Measurements from ENCODE around the gene MMP17. TPM values are rescaled to one million over a fixed set of nuclear protein-coding genes. Genes with fewer than 3 reads are reported as not detected.

MMP17 gene
- total and polyA plus RNA-seq, 10 of the 15 experiments (the other 5 are each of a cell fraction or from before 2014, with no cell fraction given), result 0.11 to 0.28 (median 0.23) TPM; not detected in 7

- DNase-seq (ENCODE audit: low read depth, low spot score) (no peak), FAIRE-seq (no peak), ATAC-seq (no peak)
- RAD21 ChIA-PET (ENCODE audit: unreplicated experiment), result no interaction called here
- POLR2A ChIA-PET, result no interaction called here
- CTCF ChIA-PET, result no interaction called here
- no peaks in the 10 kb centered on the region for H3K27me3 ChIP-seq (replicated peaks in 1 of 2; ENCODE audit: control insufficient read depth in 2 of 2, insufficient read depth in 2 of 2, low read length in 1 of 2)
- no peak overlapping the region for H3K9ac ChIP-seq (ENCODE audit: control insufficient read depth, insufficient read depth, low read length)
- BruUV-seq (replicated peaks), result no TSS peak
- H3K4me3 ChIP-seq, result no peak overlapping the region
- intact Hi-C loops (cut with micrococcal nuclease; ENCODE audit: unreplicated experiment) (no loop called here), in situ Hi-C loops (cut with MboI) (no loop called here)
- 64% methylated on average over 10 of the region's 10 CpGs for WGBS (ENCODE audit: insufficient coverage, insufficient replicate concordance, low lambda C conversion rate, missing lambda C conversion rate)
- no peaks in the 10 kb centered on the region for H4K20me1 ChIP-seq (ENCODE audit: control insufficient read depth, insufficient read depth)
- H3K27ac ChIP-seq (ENCODE audit: control insufficient read depth, insufficient read depth), result no peak overlapping the region
- no peaks in the 10 kb centered on the region for H3K36me3 ChIP-seq (ENCODE audit: control insufficient read depth in 2 of 2, insufficient read depth in 2 of 2, low read length in 1 of 2)
- TF ChIP-seq MAX (IDR thresholded peaks at IDR 0.05; ENCODE audit: low read depth, low read length), result no peak
- no peak for TF ChIP-seq HSF1 (IDR thresholded peaks at IDR 0.05; ENCODE audit: low read depth, low read length)
- no peak for TF ChIP-seq CBX3 (IDR thresholded peaks at IDR 0.05; ENCODE audit: borderline replicate concordance, low read depth)
- TF ChIP-seq BRCA1 (IDR thresholded peaks at IDR 0.05; ENCODE audit: low read depth, low read length), result no peak
- no peak for TF ChIP-seq BMI1 (IDR thresholded peaks at IDR 0.05; ENCODE audit: borderline replicate concordance)
- TF ChIP-seq NKRF (conservative IDR thresholded peaks at IDR 0.05), result no peak
- no peak for TF ChIP-seq ETV6 (conservative IDR thresholded peaks at IDR 0.05 in 1 of 2, IDR thresholded peaks at IDR 0.05 in 1 of 2; ENCODE audit: borderline replicate concordance in 1 of 2, low read depth in 1 of 2)
- no peak for TF ChIP-seq TBL1XR1 (IDR thresholded peaks at IDR 0.05; ENCODE audit: low read depth, low read length)
- no peak for TF ChIP-seq GABPA (IDR thresholded peaks at IDR 0.05; ENCODE audit: low read depth)
- no peak for TF ChIP-seq SKIL (IDR thresholded peaks at IDR 0.05; ENCODE audit: low read depth, poor library complexity, severe bottlenecking)
- TF ChIP-seq ZSCAN29 (IDR thresholded peaks at IDR 0.05), result no peak
- TF ChIP-seq SMAD5 (IDR thresholded peaks at IDR 0.05; ENCODE audit: low read depth), result no peak
- no peak for TF ChIP-seq RBBP5 (conservative IDR thresholded peaks at IDR 0.05)
- no peak for TF ChIP-seq RB1 (IDR thresholded peaks at IDR 0.05; ENCODE audit: borderline replicate concordance)
- no peak for TF ChIP-seq KDM1A (IDR thresholded peaks at IDR 0.05; ENCODE audit: borderline replicate concordance)
- TF ChIP-seq SUZ12 (IDR thresholded peaks at IDR 0.05; ENCODE audit: unreplicated experiment), result no peak
- TF ChIP-seq SPI1 (IDR thresholded peaks at IDR 0.05; ENCODE audit: borderline replicate concordance, insufficient read depth, low read depth, low read length), result no peak
- no peak for TF ChIP-seq CHD1 (IDR thresholded peaks at IDR 0.05; ENCODE audit: low read depth, low read length)
- no peak for TF ChIP-seq RAD21 (IDR thresholded peaks at IDR 0.05; ENCODE audit: insufficient read depth, low read depth, low read length)
- TF ChIP-seq NBN (IDR thresholded peaks at IDR 0.05), result no peak
- no peaks in the 10 kb centered on the region for H3K79me2 ChIP-seq (ENCODE audit: control insufficient read depth, insufficient read depth, low read length)
- no peak overlapping the region for H3K4me2 ChIP-seq (ENCODE audit: control insufficient read depth, insufficient read depth)
- SMC1A ChIA-PET (ENCODE audit: uncharacterized antibody, unreplicated experiment), result no interaction called here
- H3K9me3 ChIP-seq (replicated peaks; ENCODE audit: control insufficient read depth, insufficient read depth, low read length), result no peaks in the 10 kb centered on the region
- H2AFZ ChIP-seq (ENCODE audit: control insufficient read depth, low read depth, low read length), result no peak overlapping the region
- peaks cover 3% of the 10 kb centered on the region; the same call in 1 of the 2 replicates for H3K4me1 ChIP-seq (ENCODE audit: control insufficient read depth, insufficient read depth, low read length)
These were observed 28.3 kb downstream of the MMP17 start for GRCh38 chr12:131856366-131857097.

Data from GM12878 (cell line).